Activated effector memory CD4-positive, alpha-beta T cell treated with anti-CD3 and anti-CD28 coated beads, Interleukin-2, amount 50 U/mL, for 16 hours (primary cell): ENCODE measurements around the gene ZNF689.
A peak's percentile ranks its signal among the peaks of the same experiment; 100 is the strongest.
"Not testable (repeated sequence)": the region's sequence is repeated elsewhere in the genome, so short reads cannot be mapped to it uniquely, and the experiment has no call there.

Experiments used
- DNase-seq: peaks from one replicate; pipeline ENCODE4 v3.0.0-alpha.2; 2020

ZNF689 gene

GRCh38 chr16:30633526-30633925 lies 23.3 kb upstream of the ZNF689 start:
- DNase-seq, result no peak

GRCh38 chr16:30632454-30632853 lies 22.3 kb upstream of the ZNF689 start:
- DNase-seq, result not testable (repeated sequence)

- peak; percentile 96 for DNase-seq
These were observed 18.7 kb upstream of the ZNF689 start for GRCh38 chr16:30628628-30629540.

- DNase-seq, result no peak
These were observed 16.0 kb upstream of the ZNF689 start for GRCh38 chr16:30626236-30626635.

- DNase-seq, result no peak
These were observed 13.5 kb upstream of the ZNF689 start for GRCh38 chr16:30623536-30624283.

GRCh38 chr16:30622455-30623032 lies 12.4 kb upstream of the ZNF689 start:
- no peak for DNase-seq

- DNase-seq, result no peak
These were observed 11.6 kb upstream of the ZNF689 start for GRCh38 chr16:30621765-30622164.

GRCh38 chr16:30620169-30620568 lies 10.0 kb upstream of the ZNF689 start:
- no peak for DNase-seq

- DNase-seq, result no peak
These were observed 9.4 kb upstream of the ZNF689 start for GRCh38 chr16:30619638-30620037.

- DNase-seq, result no peak
These were observed 9.0 kb upstream of the ZNF689 start for GRCh38 chr16:30619202-30619601.

GRCh38 chr16:30615358-30616091 lies 5.3 kb upstream of the ZNF689 start:
- peak; percentile 89 for DNase-seq

- peak; percentile 81 for DNase-seq
These were observed 925 bp downstream of the ZNF689 start for GRCh38 chr16:30609002-30609925.

GRCh38 chr16:30606004-30606403 lies 4.2 kb downstream of the ZNF689 start:
- no peak for DNase-seq

- no peak for DNase-seq
These were observed 5.0 kb downstream of the ZNF689 start for GRCh38 chr16:30605158-30605557.

GRCh38 chr16:30604316-30604947 lies 5.8 kb downstream of the ZNF689 start:
- no peak for DNase-seq

- DNase-seq, result no peak
These were observed 6.3 kb downstream of the ZNF689 start for GRCh38 chr16:30603945-30604315.

- DNase-seq, result no peak
These were observed 7.4 kb downstream of the ZNF689 start for GRCh38 chr16:30602616-30603277.

GRCh38 chr16:30601966-30602365 lies 8.2 kb downstream of the ZNF689 start:
- DNase-seq, result no peak

GRCh38 chr16:30600929-30601328 lies 9.3 kb downstream of the ZNF689 start:
- DNase-seq, result no peak

GRCh38 chr16:30600215-30600614 lies 10.0 kb downstream of the ZNF689 start:
- no peak for DNase-seq

GRCh38 chr16:30592871-30593270 lies 17.3 kb downstream of the ZNF689 start:
- no peak for DNase-seq
